ENCODE data around the gene ERBB4. TPM values are rescaled to one million over a fixed set of nuclear protein-coding genes. Genes with fewer than 3 reads are reported as not detected.

Gene ERBB4
- total RNA-seq, 2 donors from 2014 or later = 1.0 to 32.8 TPM

DNA sequence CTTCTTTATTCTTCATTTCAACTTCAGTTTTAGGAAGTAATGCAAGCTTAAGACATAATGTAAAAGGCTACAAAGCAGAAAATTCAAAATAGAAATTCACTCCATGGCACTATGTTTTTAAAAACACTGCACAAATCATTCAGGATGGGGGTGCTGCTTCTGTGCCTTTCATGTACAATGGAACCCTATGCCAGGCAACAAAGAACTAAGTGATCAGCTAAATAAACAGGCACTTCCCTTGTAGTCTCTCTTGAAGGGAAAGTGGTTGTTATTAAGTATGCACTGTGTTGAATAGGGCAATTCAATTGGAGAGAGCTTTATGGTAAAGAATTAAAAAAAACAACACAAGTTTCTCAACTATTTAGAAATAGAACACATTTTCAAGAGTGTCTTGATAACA is 10.9 kb upstream of the ERBB4 start:
- DNase-seq (ENCODE audit: low spot score) = no peak
- no peaks in the 10 kb centered on the region for H3K4me1 ChIP-seq (replicated peaks)
- no peak overlapping the region for H3K4me3 ChIP-seq
- no peak overlapping the region for H3K27ac ChIP-seq
- TF ChIP-seq, protein P1, sequence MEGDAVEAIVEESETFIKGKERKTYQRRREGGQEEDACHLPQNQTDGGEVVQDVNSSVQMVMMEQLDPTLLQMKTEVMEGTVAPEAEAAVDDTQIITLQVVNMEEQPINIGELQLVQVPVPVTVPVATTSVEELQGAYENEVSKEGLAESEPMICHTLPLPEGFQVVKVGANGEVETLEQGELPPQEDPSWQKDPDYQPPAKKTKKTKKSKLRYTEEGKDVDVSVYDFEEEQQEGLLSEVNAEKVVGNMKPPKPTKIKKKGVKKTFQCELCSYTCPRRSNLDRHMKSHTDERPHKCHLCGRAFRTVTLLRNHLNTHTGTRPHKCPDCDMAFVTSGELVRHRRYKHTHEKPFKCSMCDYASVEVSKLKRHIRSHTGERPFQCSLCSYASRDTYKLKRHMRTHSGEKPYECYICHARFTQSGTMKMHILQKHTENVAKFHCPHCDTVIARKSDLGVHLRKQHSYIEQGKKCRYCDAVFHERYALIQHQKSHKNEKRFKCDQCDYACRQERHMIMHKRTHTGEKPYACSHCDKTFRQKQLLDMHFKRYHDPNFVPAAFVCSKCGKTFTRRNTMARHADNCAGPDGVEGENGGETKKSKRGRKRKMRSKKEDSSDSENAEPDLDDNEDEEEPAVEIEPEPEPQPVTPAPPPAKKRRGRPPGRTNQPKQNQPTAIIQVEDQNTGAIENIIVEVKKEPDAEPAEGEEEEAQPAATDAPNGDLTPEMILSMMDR (IDR thresholded peaks at IDR 0.05) = no peak
- no peak for TF ChIP-seq POLR2A (IDR thresholded peaks at IDR 0.05)
- no peak for TF ChIP-seq POLR2AphosphoS5 (IDR thresholded peaks at IDR 0.05)
- no peaks in the 10 kb centered on the region for H3K27me3 ChIP-seq (replicated peaks; ENCODE audit: insufficient read depth)
- no peaks in the 10 kb centered on the region for H3K9me3 ChIP-seq
- H3K36me3 ChIP-seq = no peaks in the 10 kb centered on the region
- intact Hi-C loops (cut with DNase I) = no loop called here

DNA sequence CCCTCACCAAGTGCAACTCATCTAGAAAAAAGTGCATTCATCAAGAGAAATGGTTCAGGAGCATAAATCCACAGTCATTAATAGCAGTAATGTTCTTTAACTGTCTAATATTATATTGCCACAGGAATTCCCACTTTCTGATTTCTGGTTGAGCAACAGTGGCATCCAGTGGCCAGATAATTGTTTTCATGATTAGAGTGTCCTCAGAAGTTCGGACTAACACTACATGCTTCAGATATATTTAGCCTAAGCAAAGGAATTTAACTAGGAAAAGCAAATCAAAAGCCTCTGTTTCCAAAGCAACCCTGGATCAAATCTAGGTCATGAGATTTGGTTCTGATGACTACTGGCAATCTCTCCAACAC is 9.8 kb upstream of the ERBB4 start:
- no peak for TF ChIP-seq POLR2AphosphoS5 (IDR thresholded peaks at IDR 0.05)
- TF ChIP-seq, protein P1 (IDR thresholded peaks at IDR 0.05) = peak in 3 of 4 experiments; percentile 38 to 52 (median 43)
- Histone ChIP-seq H3K36me3 (no peaks in the 10 kb centered on the region), H3K4me1 (replicated peaks) (no peaks in the 10 kb centered on the region), H3K9me3 (no peaks in the 10 kb centered on the region), H3K27me3 (replicated peaks; ENCODE audit: insufficient read depth) (no peaks in the 10 kb centered on the region), H3K27ac (no peak overlapping the region), H3K4me3 (no peak overlapping the region)
- intact Hi-C loops (cut with DNase I) = no loop called here
- no peak for DNase-seq (ENCODE audit: low spot score)
- 21% methylated on average over 1 of the region's 1 CpG for WGBS

DNA sequence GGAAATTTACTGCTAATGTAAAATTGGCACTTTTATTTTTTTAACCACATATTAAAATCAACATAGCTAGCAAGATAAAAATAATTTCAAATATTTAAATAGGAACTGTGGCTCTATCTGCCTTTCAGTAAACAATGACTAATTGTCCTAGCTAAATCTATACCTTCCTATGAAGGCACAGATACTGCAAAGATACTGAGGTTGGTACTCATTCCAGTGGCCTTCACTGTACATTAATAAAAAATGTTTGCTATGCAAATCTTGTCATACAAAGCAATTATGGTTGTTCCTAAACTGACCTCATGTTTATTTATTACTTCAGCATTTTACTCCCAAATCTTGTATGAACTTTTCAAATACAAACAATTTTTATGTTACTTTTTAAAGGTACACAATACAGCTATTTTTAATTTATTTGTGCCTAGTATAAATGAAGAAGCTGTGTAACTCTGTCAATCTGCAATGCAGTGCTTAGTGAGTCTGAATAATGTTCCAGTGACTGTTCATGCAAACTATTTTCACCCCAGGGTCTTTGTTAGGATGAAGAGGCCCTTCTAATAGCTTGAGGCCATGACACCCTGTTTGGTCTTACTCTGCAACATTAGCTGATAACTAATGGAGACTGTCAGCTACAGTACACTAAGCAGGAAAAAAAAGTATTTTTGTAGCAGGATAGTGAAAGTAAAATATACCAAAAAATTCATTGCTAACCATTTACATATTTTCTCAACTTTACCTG is 9.3 kb upstream of the ERBB4 start:
- no peak for DNase-seq (ENCODE audit: low spot score)
- Histone ChIP-seq H3K27ac (no peak overlapping the region), H3K4me1 (replicated peaks) (no peaks in the 10 kb centered on the region), H3K9me3 (no peaks in the 10 kb centered on the region), H3K4me3 (no peak overlapping the region), H3K27me3 (replicated peaks; ENCODE audit: insufficient read depth) (no peaks in the 10 kb centered on the region), H3K36me3 (no peaks in the 10 kb centered on the region)
- no peak for TF ChIP-seq POLR2AphosphoS5 (IDR thresholded peaks at IDR 0.05)
- TF ChIP-seq, protein P1 (IDR thresholded peaks at IDR 0.05) = no peak
- TF ChIP-seq POLR2A (IDR thresholded peaks at IDR 0.05) = no peak
- intact Hi-C loops (cut with DNase I) = no loop called here

DNA sequence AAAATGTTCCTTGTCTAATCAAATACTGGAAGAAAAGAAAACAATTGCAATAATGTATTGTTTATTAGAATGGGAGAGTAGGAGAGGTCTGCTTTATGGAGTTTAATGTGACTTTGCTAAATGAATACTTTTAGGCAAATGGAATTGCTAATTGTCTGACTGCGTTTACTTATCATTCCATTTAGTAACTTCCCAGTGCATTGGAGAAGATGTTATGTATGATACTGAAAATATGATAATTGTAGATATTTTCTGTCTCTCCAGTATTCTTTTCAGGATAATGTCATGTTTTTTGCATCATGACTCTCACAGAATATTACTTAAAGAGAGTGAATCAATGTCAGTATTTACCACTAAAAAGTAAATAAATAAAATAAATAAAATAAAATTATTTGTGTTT is 8.1 kb upstream of the ERBB4 start:
- Histone ChIP-seq H3K9me3 (no peaks in the 10 kb centered on the region), H3K36me3 (no peaks in the 10 kb centered on the region), H3K4me1 (replicated peaks) (no peaks in the 10 kb centered on the region), H3K27me3 (replicated peaks; ENCODE audit: insufficient read depth) (no peaks in the 10 kb centered on the region), H3K4me3 (no peak overlapping the region), H3K27ac (no peak overlapping the region)
- intact Hi-C loops (cut with DNase I) = no loop called here
- TF ChIP-seq POLR2AphosphoS5 (IDR thresholded peaks at IDR 0.05) (no peak), POLR2A (IDR thresholded peaks at IDR 0.05) (no peak)
- TF ChIP-seq, protein P1 (IDR thresholded peaks at IDR 0.05) = no peak
- 85% methylated on average over 1 of the region's 1 CpG for WGBS
- DNase-seq (ENCODE audit: low spot score) = no peak

DNA sequence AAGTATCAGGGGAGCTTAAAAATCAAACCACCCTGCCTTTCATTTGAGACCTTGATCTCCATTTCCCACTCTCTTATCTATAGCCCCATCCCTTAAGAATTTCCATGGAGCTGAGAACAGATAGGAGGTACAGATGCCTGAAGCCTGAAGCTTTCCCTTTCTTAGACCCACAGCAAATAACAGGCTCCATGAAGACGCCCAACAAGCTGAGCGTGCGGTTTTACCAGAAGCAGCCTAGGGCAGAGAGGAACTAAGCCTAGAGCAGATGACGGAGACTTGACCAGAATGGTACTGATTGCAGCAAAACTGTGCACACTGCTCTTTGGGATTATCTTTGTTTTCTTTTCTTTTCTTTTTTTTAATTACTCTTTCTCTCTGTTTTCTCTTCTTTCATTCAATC is 1.7 kb upstream of the ERBB4 start:
- H3K9me3 ChIP-seq = no peaks in the 10 kb centered on the region
- no peaks in the 10 kb centered on the region for H3K4me1 ChIP-seq (replicated peaks)
- 93% methylated on average over 4 of the region's 4 CpGs for WGBS
- H3K27ac ChIP-seq = no peak overlapping the region
- TF ChIP-seq POLR2A (IDR thresholded peaks at IDR 0.05) (no peak), POLR2AphosphoS5 (IDR thresholded peaks at IDR 0.05) (no peak)
- TF ChIP-seq, protein P1 (IDR thresholded peaks at IDR 0.05) = no peak
- intact Hi-C loops (cut with DNase I) = no loop called here
- H3K36me3 ChIP-seq = no peaks in the 10 kb centered on the region
- DNase-seq (ENCODE audit: low spot score) = no peak
- no peaks in the 10 kb centered on the region for H3K27me3 ChIP-seq (replicated peaks; ENCODE audit: insufficient read depth)
- H3K4me3 ChIP-seq = no peak overlapping the region

All from prostate gland (tissue), 2 donors.